ENCODE measurements around the gene OTOS. TPM values are rescaled to one million over a fixed set of nuclear protein-coding genes. Genes with fewer than 3 reads are reported as not detected.

OTOS gene
- total and polyA plus RNA-seq, 4 donors = not detected

DNA sequence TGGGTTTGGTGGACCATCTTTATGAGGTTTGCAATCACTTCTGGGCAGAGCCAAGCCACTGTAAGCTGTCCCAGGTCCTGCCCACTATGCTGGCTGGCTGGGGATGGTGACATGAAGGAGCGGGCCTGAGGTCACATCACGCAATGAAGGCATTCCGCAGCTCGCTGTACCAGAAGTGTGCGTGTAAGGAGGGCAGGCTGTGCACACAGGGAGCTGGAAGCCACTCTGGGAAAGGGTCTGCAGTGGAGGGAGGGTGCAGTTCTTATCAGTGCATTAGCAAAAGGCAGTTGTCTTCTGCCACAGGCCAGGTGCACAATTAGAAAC is 16.7 kb upstream of the OTOS start:
- TF ChIP-seq HNF4G (IDR thresholded peaks at IDR 0.05) = no peak
- TF ChIP-seq JUND (IDR thresholded peaks at IDR 0.05) = no peak
- no peak for TF ChIP-seq HNF4A (conservative IDR thresholded peaks at IDR 0.05)
- no peak for TF ChIP-seq TAF1 (conservative IDR thresholded peaks at IDR 0.05)
- TF ChIP-seq RXRA (IDR thresholded peaks at IDR 0.05) = no peak
- no peak for TF ChIP-seq RAD21 (IDR thresholded peaks at IDR 0.05)
- TF ChIP-seq, protein P1, sequence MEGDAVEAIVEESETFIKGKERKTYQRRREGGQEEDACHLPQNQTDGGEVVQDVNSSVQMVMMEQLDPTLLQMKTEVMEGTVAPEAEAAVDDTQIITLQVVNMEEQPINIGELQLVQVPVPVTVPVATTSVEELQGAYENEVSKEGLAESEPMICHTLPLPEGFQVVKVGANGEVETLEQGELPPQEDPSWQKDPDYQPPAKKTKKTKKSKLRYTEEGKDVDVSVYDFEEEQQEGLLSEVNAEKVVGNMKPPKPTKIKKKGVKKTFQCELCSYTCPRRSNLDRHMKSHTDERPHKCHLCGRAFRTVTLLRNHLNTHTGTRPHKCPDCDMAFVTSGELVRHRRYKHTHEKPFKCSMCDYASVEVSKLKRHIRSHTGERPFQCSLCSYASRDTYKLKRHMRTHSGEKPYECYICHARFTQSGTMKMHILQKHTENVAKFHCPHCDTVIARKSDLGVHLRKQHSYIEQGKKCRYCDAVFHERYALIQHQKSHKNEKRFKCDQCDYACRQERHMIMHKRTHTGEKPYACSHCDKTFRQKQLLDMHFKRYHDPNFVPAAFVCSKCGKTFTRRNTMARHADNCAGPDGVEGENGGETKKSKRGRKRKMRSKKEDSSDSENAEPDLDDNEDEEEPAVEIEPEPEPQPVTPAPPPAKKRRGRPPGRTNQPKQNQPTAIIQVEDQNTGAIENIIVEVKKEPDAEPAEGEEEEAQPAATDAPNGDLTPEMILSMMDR (IDR thresholded peaks at IDR 0.05; ENCODE audit: low read depth, low read length, missing input control) = no peak
- no peak for DNase-seq (ENCODE audit: low spot score)
- no peaks in the 10 kb centered on the region for H3K36me3 ChIP-seq (ENCODE audit: control insufficient read depth in 4 of 4, insufficient read depth in 3 of 4, low read depth in 1 of 4, low read length in 3 of 4)
- 86% methylated on average over 5 of the region's 5 CpGs for WGBS
- no peaks in the 10 kb centered on the region for H3K27me3 ChIP-seq (ENCODE audit: control insufficient read depth in 4 of 4, insufficient read depth in 4 of 4, low read length in 3 of 4)
- H3K4me1 ChIP-seq (ENCODE audit: control insufficient read depth in 4 of 4, insufficient read depth in 4 of 4, low read length in 3 of 4) = no peaks in the 10 kb centered on the region
- H3K9me3 ChIP-seq (ENCODE audit: control insufficient read depth in 4 of 4, low read length in 3 of 4) = no peaks in the 10 kb centered on the region
- H3K9ac ChIP-seq (ENCODE audit: low read depth in 1 of 2, low read length in 2 of 2) = no peak overlapping the region
- H3K27ac ChIP-seq (ENCODE audit: low read depth in 1 of 2, low read length in 2 of 2) = no peak overlapping the region
- no peak overlapping the region for H3K4me3 ChIP-seq (ENCODE audit: low read depth in 1 of 3, low read length in 3 of 3)

DNA sequence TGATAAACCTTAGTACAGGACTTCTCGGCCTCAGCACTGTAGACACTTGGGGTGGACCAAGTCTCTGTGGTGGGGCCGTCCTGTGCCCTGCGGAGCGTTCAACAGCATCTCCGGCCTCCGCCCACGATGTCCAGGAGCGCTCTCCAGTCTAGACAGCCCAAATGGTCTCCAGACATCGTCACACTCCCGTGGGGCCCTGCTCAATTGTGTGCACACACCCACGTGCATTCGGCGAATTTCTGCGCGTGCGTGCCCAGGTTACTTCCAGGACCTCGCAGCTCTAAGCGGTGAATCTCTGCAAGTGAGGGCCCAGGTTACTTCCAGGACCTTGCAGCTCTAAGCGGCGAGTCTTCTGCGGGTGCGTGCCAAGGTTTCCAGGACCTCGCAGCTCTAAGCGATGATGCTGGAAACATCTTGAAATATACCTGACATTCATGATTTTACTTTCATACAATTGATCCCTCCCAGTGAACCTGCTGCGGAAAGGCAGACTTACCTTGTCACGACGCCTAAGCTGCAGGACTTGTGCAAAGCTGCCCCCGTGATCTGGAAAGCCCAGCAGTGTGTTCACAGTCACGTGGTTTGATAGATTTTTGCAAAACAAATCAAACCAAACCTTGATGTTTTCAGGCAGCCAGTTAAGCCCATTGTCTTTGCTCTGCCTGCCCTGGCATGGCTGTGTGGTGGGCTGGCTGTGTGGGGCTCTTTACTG is 16.1 kb upstream of the OTOS start:
- H3K9ac ChIP-seq (ENCODE audit: low read depth in 1 of 2, low read length in 2 of 2) = no peak overlapping the region
- DNase-seq (ENCODE audit: low spot score) = no peak

DNA sequence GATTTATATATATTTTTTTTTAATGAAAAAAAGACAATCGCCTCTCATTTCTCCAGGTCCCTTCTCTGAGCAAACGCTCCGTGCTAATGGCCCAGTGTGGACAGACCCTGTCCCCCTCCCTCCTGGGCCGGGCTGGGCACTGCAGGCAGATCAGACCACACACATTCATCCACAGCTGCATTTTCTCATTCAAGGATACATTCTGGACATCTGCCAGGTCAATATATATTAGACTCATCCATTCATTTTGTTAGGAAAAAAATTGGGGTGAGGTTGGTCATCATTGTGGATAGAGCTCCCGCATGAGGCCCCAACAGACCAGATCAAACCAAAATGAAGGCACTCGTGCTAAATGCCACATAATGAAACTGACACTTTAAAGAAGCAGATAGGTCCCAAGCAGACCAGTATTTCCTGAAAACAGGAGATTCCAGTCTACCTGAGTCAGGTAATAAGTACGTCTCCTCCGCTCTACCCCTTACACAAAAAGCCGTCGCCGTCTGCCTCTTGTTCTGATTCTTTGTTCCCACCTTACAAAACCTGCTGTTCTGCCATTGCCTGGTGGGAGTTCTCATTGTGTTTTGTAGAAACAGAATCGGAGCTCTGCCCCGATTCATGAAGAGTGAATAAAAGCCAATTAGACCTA is 15.4 kb upstream of the OTOS start:
- DNase-seq (ENCODE audit: low spot score) = no peak
- TF ChIP-seq YY1 (IDR thresholded peaks at IDR 0.05) (no peak), GABPA (IDR thresholded peaks at IDR 0.05 in 1 of 2, conservative IDR thresholded peaks at IDR 0.05 in 1 of 2) (no peak), EGR1 (IDR thresholded peaks at IDR 0.05; ENCODE audit: low read depth in 2 of 2) (no peak), RAD21 (IDR thresholded peaks at IDR 0.05) (no peak)
- TF ChIP-seq, protein P2, sequence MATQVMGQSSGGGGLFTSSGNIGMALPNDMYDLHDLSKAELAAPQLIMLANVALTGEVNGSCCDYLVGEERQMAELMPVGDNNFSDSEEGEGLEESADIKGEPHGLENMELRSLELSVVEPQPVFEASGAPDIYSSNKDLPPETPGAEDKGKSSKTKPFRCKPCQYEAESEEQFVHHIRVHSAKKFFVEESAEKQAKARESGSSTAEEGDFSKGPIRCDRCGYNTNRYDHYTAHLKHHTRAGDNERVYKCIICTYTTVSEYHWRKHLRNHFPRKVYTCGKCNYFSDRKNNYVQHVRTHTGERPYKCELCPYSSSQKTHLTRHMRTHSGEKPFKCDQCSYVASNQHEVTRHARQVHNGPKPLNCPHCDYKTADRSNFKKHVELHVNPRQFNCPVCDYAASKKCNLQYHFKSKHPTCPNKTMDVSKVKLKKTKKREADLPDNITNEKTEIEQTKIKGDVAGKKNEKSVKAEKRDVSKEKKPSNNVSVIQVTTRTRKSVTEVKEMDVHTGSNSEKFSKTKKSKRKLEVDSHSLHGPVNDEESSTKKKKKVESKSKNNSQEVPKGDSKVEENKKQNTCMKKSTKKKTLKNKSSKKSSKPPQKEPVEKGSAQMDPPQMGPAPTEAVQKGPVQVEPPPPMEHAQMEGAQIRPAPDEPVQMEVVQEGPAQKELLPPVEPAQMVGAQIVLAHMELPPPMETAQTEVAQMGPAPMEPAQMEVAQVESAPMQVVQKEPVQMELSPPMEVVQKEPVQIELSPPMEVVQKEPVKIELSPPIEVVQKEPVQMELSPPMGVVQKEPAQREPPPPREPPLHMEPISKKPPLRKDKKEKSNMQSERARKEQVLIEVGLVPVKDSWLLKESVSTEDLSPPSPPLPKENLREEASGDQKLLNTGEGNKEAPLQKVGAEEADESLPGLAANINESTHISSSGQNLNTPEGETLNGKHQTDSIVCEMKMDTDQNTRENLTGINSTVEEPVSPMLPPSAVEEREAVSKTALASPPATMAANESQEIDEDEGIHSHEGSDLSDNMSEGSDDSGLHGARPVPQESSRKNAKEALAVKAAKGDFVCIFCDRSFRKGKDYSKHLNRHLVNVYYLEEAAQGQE (IDR thresholded peaks at IDR 0.05) = no peak
- Histone ChIP-seq H3K9ac (ENCODE audit: low read depth in 1 of 2, low read length in 2 of 2) (no peak overlapping the region), H3K36me3 (ENCODE audit: control insufficient read depth in 4 of 4, insufficient read depth in 3 of 4, low read depth in 1 of 4, low read length in 3 of 4) (no peaks in the 10 kb centered on the region), H3K27ac (ENCODE audit: low read depth in 1 of 2, low read length in 2 of 2) (no peak overlapping the region), H3K4me3 (ENCODE audit: low read depth in 1 of 3, low read length in 3 of 3) (no peak overlapping the region), H3K27me3 (ENCODE audit: control insufficient read depth in 4 of 4, insufficient read depth in 4 of 4, low read length in 3 of 4) (no peaks in the 10 kb centered on the region), H3K4me1 (ENCODE audit: control insufficient read depth in 4 of 4, insufficient read depth in 4 of 4, low read length in 3 of 4) (no peaks in the 10 kb centered on the region), H3K9me3 (ENCODE audit: control insufficient read depth in 4 of 4, low read length in 3 of 4) (no peaks in the 10 kb centered on the region)
- 87% methylated on average over 13 of the region's 13 CpGs for WGBS

More for the DNA sequence above, 16.1 kb upstream of the OTOS start:
- H3K4me1 ChIP-seq (ENCODE audit: control insufficient read depth in 4 of 4, insufficient read depth in 4 of 4, low read length in 3 of 4) = no peaks in the 10 kb centered on the region
- TF ChIP-seq SP1 (IDR thresholded peaks at IDR 0.05) = no peak
- no peak for TF ChIP-seq JUND (IDR thresholded peaks at IDR 0.05)
- H3K27ac ChIP-seq (ENCODE audit: low read depth in 1 of 2, low read length in 2 of 2) = no peak overlapping the region
- 83% methylated on average over 29 of the region's 29 CpGs for WGBS
- H3K27me3 ChIP-seq (ENCODE audit: control insufficient read depth in 4 of 4, insufficient read depth in 4 of 4, low read length in 3 of 4) = no peaks in the 10 kb centered on the region
- H3K36me3 ChIP-seq (ENCODE audit: control insufficient read depth in 4 of 4, insufficient read depth in 3 of 4, low read depth in 1 of 4, low read length in 3 of 4) = no peaks in the 10 kb centered on the region
- H3K9me3 ChIP-seq (ENCODE audit: control insufficient read depth in 4 of 4, low read length in 3 of 4) = no peaks in the 10 kb centered on the region
- H3K4me3 ChIP-seq (ENCODE audit: low read depth in 1 of 3, low read length in 3 of 3) = no peak overlapping the region

Measured in liver (tissue), 9 donors.